ENCODE data around the gene EVX2.

Gene EVX2

GRCh38 chr2:176106581-176107539, 23.1 kb upstream of the EVX2 start, which contains the start of gene HOXD11:
Gene HOXD11, plus strand, starts transcription at chr2:176107280. Its CDS starts 76 bp downstream, at chr2:176107356.
- DNase-seq = no peak

- DNase-seq = no peak
Measured at GRCh38 chr2:176105730-176106580, 22.2 kb upstream of the EVX2 start.

- DNase-seq = no peak
Measured at GRCh38 chr2:176105078-176105729, 21.4 kb upstream of the EVX2 start.

- DNase-seq = no peak
Measured at GRCh38 chr2:176104316-176105077, 20.7 kb upstream of the EVX2 start.

GRCh38 chr2:176103742-176104315, 20.1 kb upstream of the EVX2 start:
- DNase-seq = no peak

GRCh38 chr2:176103194-176103593, 19.4 kb upstream of the EVX2 start:
- no peak for DNase-seq

- no peak for DNase-seq
Measured at GRCh38 chr2:176102309-176102866, 18.6 kb upstream of the EVX2 start.

GRCh38 chr2:176101842-176102241, 18.1 kb upstream of the EVX2 start:
- DNase-seq = no peak

GRCh38 chr2:176101216-176101830, 17.6 kb upstream of the EVX2 start:
- no peak for DNase-seq

GRCh38 chr2:176100547-176101140, 16.9 kb upstream of the EVX2 start:
- no peak for DNase-seq

- no peak for DNase-seq
Measured at GRCh38 chr2:176099728-176100546, 16.2 kb upstream of the EVX2 start, which contains the start of gene HOXD12. Gene HOXD12, plus strand, starts transcription at chr2:176099795. Its CDS starts 7 bp downstream, at chr2:176099802.

GRCh38 chr2:176099159-176099727, 15.5 kb upstream of the EVX2 start:
- DNase-seq = no peak

- no peak for DNase-seq
Measured at GRCh38 chr2:176098366-176099158, 14.8 kb upstream of the EVX2 start.

- DNase-seq = no peak
Measured at GRCh38 chr2:176097820-176098365, 14.1 kb upstream of the EVX2 start.

GRCh38 chr2:176096986-176097819, 13.4 kb upstream of the EVX2 start:
- DNase-seq = peak; percentile 62

- no peak for DNase-seq
Measured at GRCh38 chr2:176096243-176096985, 12.7 kb upstream of the EVX2 start.
